Chondrocyte (in vitro differentiated cells): Measurements from ENCODE around the gene ADGRV1. TPM values are rescaled to one million over a fixed set of nuclear protein-coding genes. Genes with fewer than 3 reads are reported as not detected.
A peak's percentile ranks its signal among the peaks of the same experiment; 100 is the strongest.

Experiments used
- DNase-seq: peaks from one replicate; pipeline ENCODE4 v3.0.0; 2021; ENCODE audit warnings: mixed read lengths, low spot score
- H3K27ac Mint-ChIP-seq: one replicate; pipeline ENCODE4 v1.8.0; 2021; ENCODE audit warnings: mild to moderate bottlenecking, moderate library complexity, mixed read lengths; ENCODE audit not compliant: unreplicated experiment
- H3K27me3 Mint-ChIP-seq: 2 replicates; pipeline ENCODE4 v1.8.0; 2021; ENCODE audit warnings: low read depth, mixed read lengths
- H3K36me3 Mint-ChIP-seq: 2 replicates; pipeline ENCODE4 v1.8.0; 2021; ENCODE audit warnings: low read depth, mixed read lengths
- H3K4me1 Mint-ChIP-seq: 2 replicates; pipeline ENCODE4 v1.8.0; 2021; ENCODE audit warnings: low read depth, mild to moderate bottlenecking, mixed read lengths
- H3K4me3 Mint-ChIP-seq: one replicate; pipeline ENCODE4 v1.8.0; 2021; ENCODE audit warnings: mild to moderate bottlenecking, moderate library complexity, mixed read lengths; ENCODE audit not compliant: unreplicated experiment
- H3K9me3 Mint-ChIP-seq: 2 replicates; pipeline ENCODE4 v1.8.0; 2021; ENCODE audit warnings: low read depth, mixed read lengths
- total RNA-seq: library from RNA; stranded (reverse); gene quantifications from 3 replicates; pipeline ENCODE4 v1.2.1, GENCODE V29; 2021
- TF ChIP-seq, protein P1 (sequence below): fragments of 200-600 bp; sonication (generic); IDR thresholded peaks from 2 replicates; pipeline ENCODE4 v1.5.0; 2021; ENCODE audit warnings: antibody characterized with exemption, mild to moderate bottlenecking, moderate library complexity

The ADGRV1 gene
- total RNA-seq, 1 donor from 2014 or later = 1.5 TPM

DNA sequence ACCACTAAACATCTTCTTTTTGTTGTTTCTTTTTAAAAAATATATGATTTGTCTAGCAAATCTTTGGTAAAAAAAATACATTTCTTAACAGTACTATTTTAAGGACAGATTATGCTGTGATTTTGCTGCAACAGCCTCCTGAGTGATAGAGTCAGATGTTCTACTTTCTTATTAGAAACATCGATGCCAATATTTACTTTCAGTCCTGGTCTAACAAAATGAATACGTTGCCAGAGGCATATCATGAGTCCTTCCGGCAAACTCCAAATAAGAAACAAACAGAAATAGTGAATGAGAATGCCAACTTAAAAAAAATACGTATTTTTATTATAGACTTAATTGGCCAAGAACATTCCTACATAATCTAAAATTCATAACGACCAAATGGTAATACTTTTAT lies 371.5 kb downstream of the ADGRV1 start:
- no peak for DNase-seq
- Mint-ChIP-seq H3K27me3 (no peaks in the 10 kb centered on the region), H3K4me1 (peaks cover 22% of the 10 kb centered on the region), H3K27ac (no peak overlapping the region), H3K4me3 (no peak overlapping the region), H3K36me3 (peaks cover 5% of the 10 kb centered on the region), H3K9me3 (peaks cover 9% of the 10 kb centered on the region)
- TF ChIP-seq, protein P1, sequence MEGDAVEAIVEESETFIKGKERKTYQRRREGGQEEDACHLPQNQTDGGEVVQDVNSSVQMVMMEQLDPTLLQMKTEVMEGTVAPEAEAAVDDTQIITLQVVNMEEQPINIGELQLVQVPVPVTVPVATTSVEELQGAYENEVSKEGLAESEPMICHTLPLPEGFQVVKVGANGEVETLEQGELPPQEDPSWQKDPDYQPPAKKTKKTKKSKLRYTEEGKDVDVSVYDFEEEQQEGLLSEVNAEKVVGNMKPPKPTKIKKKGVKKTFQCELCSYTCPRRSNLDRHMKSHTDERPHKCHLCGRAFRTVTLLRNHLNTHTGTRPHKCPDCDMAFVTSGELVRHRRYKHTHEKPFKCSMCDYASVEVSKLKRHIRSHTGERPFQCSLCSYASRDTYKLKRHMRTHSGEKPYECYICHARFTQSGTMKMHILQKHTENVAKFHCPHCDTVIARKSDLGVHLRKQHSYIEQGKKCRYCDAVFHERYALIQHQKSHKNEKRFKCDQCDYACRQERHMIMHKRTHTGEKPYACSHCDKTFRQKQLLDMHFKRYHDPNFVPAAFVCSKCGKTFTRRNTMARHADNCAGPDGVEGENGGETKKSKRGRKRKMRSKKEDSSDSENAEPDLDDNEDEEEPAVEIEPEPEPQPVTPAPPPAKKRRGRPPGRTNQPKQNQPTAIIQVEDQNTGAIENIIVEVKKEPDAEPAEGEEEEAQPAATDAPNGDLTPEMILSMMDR = no peak

DNA sequence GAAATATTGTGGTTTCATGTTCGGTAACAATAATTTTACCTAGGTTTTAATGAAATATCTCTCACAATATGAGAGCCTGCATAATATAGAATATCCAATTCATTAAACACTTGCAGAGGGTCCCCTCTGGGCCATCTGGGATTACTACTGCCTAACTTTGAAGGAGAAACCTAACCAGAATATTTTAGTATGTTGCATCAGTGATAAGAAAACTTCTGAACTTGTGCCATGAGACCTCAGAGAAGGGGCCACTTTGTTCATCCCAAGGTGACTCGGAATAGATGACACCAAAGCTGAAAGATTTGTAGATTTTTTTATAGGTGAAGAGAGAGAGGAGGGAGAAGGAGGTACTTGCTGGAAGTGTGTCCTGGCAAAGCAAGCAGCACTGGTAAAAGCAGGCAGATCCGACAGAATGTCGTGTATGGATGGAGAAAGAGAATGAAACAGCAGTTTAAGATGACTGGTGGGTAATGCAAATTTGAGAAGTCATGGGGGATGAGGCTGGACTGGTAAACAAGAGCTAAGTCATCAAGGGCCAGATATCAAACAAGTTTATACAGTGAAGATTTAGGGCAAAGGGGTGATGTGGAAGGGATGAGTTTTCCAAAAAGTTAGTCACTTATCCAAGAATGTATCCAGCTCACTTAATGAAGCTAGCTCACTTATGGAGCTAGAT lies 372.3 kb downstream of the ADGRV1 start:
- Mint-ChIP-seq H3K4me1 (peaks cover 22% of the 10 kb centered on the region), H3K4me3 (no peak overlapping the region), H3K27ac (no peak overlapping the region), H3K27me3 (no peaks in the 10 kb centered on the region), H3K9me3 (peaks cover 9% of the 10 kb centered on the region), H3K36me3 (peaks cover 5% of the 10 kb centered on the region)
- no peak for DNase-seq
- TF ChIP-seq, protein P1 = no peak

DNA sequence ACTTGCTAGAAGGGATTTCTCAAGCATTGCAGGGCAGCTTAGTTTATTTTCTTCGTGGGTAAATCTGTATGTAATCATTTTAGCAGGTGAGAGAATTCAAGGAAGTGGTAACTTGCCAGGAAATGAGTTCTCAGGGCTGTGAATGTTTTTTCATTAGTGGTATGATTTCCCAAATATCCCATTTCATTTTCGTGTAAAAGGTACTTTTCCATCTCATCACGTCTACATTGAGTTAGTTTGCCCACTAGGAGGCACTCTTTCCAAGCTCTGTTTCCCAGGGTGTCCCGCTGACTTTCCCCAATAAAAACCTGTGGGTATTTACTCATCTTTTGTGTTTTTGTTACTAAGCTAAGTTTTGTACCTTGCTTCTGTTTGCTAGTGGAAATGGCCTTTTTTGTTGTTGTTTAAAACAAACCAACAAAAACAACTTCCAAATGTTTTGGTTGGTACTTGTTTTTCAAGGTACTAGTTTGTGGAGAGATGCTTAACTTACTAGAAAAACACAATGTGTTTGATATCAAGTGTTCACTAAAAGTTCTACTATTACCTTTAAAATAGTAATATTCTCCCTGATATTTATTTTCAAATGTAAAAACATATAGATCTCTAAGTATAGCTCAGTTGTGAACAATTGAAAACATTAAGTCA lies 373.6 kb downstream of the ADGRV1 start:
- H3K27me3 Mint-ChIP-seq = no peaks in the 10 kb centered on the region
- peaks cover 22% of the 10 kb centered on the region for H3K4me1 Mint-ChIP-seq
- H3K9me3 Mint-ChIP-seq = peaks cover 9% of the 10 kb centered on the region
- no peak for DNase-seq
- no peak overlapping the region for H3K4me3 Mint-ChIP-seq
- TF ChIP-seq, protein P1 = peak; percentile 93
- no peak overlapping the region for H3K27ac Mint-ChIP-seq
- H3K36me3 Mint-ChIP-seq = peaks cover 5% of the 10 kb centered on the region

DNA sequence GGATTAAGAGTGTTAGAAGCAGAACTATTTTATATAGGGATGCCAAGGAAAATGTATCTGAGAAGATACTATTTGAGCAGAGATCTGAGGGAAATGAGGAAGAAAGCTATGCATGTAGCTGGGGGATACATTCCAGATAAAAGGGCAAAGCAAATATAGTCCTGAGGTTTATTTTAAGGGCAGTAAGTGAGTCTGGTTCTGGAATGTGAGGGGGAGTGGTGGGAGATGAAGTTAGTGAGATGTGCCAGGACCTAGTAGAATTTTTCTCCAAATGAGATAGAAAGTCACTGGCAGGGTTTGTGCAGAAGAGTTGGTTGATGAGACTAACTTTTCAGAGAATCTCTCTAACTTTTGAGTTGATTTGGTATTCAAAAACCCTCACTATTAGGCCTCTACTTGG lies 374.7 kb downstream of the ADGRV1 start:
- H3K27me3 Mint-ChIP-seq = no peaks in the 10 kb centered on the region
- TF ChIP-seq, protein P1 = no peak
- H3K36me3 Mint-ChIP-seq = peaks cover 1% of the 10 kb centered on the region
- peaks cover 4% of the 10 kb centered on the region for H3K9me3 Mint-ChIP-seq
- H3K4me1 Mint-ChIP-seq = peaks cover 22% of the 10 kb centered on the region
- no peak for DNase-seq
- H3K27ac Mint-ChIP-seq = no peak overlapping the region
- H3K4me3 Mint-ChIP-seq = no peak overlapping the region

DNA sequence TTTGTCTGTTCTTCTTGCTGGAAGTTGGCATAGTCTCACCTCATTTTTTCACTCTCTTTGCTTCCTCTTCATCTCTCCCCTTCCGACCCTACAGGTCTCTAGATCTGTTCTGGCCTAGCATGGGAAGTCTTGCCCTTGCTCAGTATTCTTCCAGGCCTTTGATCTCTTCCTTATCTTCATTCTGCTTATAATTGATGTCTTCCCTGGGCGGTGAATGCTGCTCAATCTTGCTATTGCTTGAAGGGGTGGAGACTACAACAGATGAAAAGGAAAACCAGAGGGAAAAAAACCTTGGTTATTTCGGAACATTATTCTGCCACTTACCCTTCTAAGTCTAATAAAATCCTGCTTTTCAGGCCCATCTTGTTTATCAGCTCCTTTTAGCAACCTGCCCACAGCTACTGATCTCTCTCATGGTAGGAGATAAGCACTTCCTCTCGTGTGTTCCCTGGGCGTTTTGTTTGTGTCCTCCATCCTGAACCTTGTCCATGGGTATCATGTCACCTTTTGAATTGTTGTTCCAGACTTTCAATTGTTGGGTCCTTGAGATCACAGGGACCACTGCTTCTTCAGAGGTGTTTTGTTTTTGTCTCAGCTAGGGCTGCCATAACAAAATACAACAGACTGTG lies 375.6 kb downstream of the ADGRV1 start:
- Mint-ChIP-seq H3K27ac (no peak overlapping the region), H3K27me3 (no peaks in the 10 kb centered on the region), H3K36me3 (no peaks in the 10 kb centered on the region), H3K9me3 (peaks cover 4% of the 10 kb centered on the region), H3K4me1 (peaks cover 19% of the 10 kb centered on the region), H3K4me3 (no peak overlapping the region)
- DNase-seq = no peak
- TF ChIP-seq, protein P1 = no peak
